MCF 10A (cell line): Measurements from ENCODE around the gene STS. TPM values are rescaled to one million over a fixed set of nuclear protein-coding genes. Genes with fewer than 3 reads are reported as not detected.

ENCODE experiments used
- BruUV-seq: library from RNA; stranded (reverse); fragments of 400-500 nt; replicated peaks from 2 replicates; lab custom pipeline; 2021; lab: Mats Ljungman, UMichigan
- CTCF ChIA-PET: fragments of 300-600 bp; sonication (Branson Sonifier 250); formaldehyde crosslinking; extraction: SDS; loops from one replicate; lab custom pipeline; 2021; ENCODE audit warnings: antibody characterized with exemption, inconsistent platforms; lab: Yijun Ruan, JAX
- POLR2A ChIA-PET: fragments of 300-600, 350-650 bp; sonication (Branson Sonifier 250); formaldehyde crosslinking; extraction: SDS; loops from one replicate; lab custom pipeline; 2020; ENCODE audit warnings: antibody characterized with exemption, inconsistent platforms; lab: Yijun Ruan, JAX
- DNase-seq: peaks from one replicate; pipeline ENCODE4 v3.0.0-alpha.2; 2018; ENCODE audit not compliant: unreplicated experiment
- H3K27ac Mint-ChIP-seq: one replicate; pipeline ENCODE4 v1.8.0; 2022; ENCODE audit warnings: mild to moderate bottlenecking, low read depth, mixed read lengths; ENCODE audit not compliant: unreplicated experiment
- H3K27me3 Mint-ChIP-seq: one replicate; pipeline ENCODE4 v1.8.0; 2022; ENCODE audit warnings: mixed read lengths; ENCODE audit not compliant: insufficient read depth, unreplicated experiment
- H3K36me3 Mint-ChIP-seq: one replicate; pipeline ENCODE4 v1.8.0; 2022; ENCODE audit warnings: mild to moderate bottlenecking, moderate library complexity, mixed read lengths; ENCODE audit not compliant: insufficient read depth, unreplicated experiment
- H3K4me1 Mint-ChIP-seq: one replicate; pipeline ENCODE4 v1.8.0; 2022; ENCODE audit warnings: mixed read lengths; ENCODE audit not compliant: insufficient read depth, unreplicated experiment
- H3K4me3 Mint-ChIP-seq: one replicate; pipeline ENCODE4 v1.8.0; 2022; ENCODE audit warnings: mild to moderate bottlenecking, moderate library complexity, mixed read lengths; ENCODE audit not compliant: unreplicated experiment
- H3K9me3 Mint-ChIP-seq: one replicate; pipeline ENCODE4 v1.8.0; 2022; ENCODE audit warnings: mixed read lengths; ENCODE audit not compliant: unreplicated experiment
- CTCF ChIP-seq: fragments of 200-600 bp; IDR thresholded peaks from one replicate; pipeline ENCODE4 v1.8.0; 2022; ENCODE audit warnings: antibody characterized with exemption, mild to moderate bottlenecking; ENCODE audit not compliant: unreplicated experiment
- intact Hi-C: fragments of 100-400 bp; cut with micrococcal nuclease; formaldehyde crosslinking; loops from 2 replicates; pipeline ENCODE4 v1.14.1; 2022
- total RNA-seq: library from RNA; stranded (reverse); gene quantifications from 2 replicates; pipeline ENCODE4 v1.2.3, GENCODE V29; 2022

STS gene
- total RNA-seq, 1 experiment from 2014 or later: 2.8 TPM

- no peak overlapping the region for H3K27ac Mint-ChIP-seq
- peaks cover 13% of the 10 kb centered on the region for H3K36me3 Mint-ChIP-seq
- no peak for TF ChIP-seq CTCF
- H3K4me3 Mint-ChIP-seq: no peak overlapping the region
- H3K4me1 Mint-ChIP-seq: peaks cover 15% of the 10 kb centered on the region
- H3K27me3 Mint-ChIP-seq: no peaks in the 10 kb centered on the region
- POLR2A ChIA-PET: no interaction called here
- no peaks in the 10 kb centered on the region for H3K9me3 Mint-ChIP-seq
- intact Hi-C loops: no loop called here
- no peak for DNase-seq
- CTCF ChIA-PET: interaction anchor here (0.6 to 0.7 kb wide), 3 partner anchors 21 to 676 kb away, joined by 3 to 5 read pairs (median 3); no protein-coding TSS in a partner anchor
- BruUV-seq: no TSS peak
Measured at GRCh38 chrX:7111518-7111917, 36.0 kb upstream of the STS start.

GRCh38 chrX:7112071-7112470, 35.4 kb upstream of the STS start:
- no peak for DNase-seq
- no peaks in the 10 kb centered on the region for H3K9me3 Mint-ChIP-seq
- POLR2A ChIA-PET: no interaction called here
- H3K4me3 Mint-ChIP-seq: no peak overlapping the region
- CTCF ChIA-PET: interaction anchor here (0.5 to 0.7 kb wide), 3 partner anchors 11 to 373 kb away, joined by 3 read pairs; no protein-coding TSS in a partner anchor
- no TSS peak for BruUV-seq
- no peak for TF ChIP-seq CTCF
- peaks cover 13% of the 10 kb centered on the region for H3K36me3 Mint-ChIP-seq
- intact Hi-C loops: no loop called here
- peaks cover 18% of the 10 kb centered on the region for H3K4me1 Mint-ChIP-seq
- no peak overlapping the region for H3K27ac Mint-ChIP-seq
- no peaks in the 10 kb centered on the region for H3K27me3 Mint-ChIP-seq

- ChIA-PET POLR2A (no interaction called here), CTCF (interaction anchor here (0.8 to 3.4 kb wide), 2 partner anchors 18 to 80 kb away, joined by 4 to 10 read pairs; no protein-coding TSS in a partner anchor)
- Mint-ChIP-seq H3K36me3 (peaks cover 12% of the 10 kb centered on the region), H3K4me1 (peaks cover 31% of the 10 kb centered on the region), H3K9me3 (no peaks in the 10 kb centered on the region), H3K27me3 (no peaks in the 10 kb centered on the region), H3K4me3 (no peak overlapping the region), H3K27ac (no peak overlapping the region)
- no peak for DNase-seq
- intact Hi-C loops: no loop called here
- TF ChIP-seq CTCF: no peak
- no TSS peak for BruUV-seq
Measured at GRCh38 chrX:7115557-7115956, 32.0 kb upstream of the STS start.

- no peak overlapping the region for H3K4me3 Mint-ChIP-seq
- BruUV-seq: no TSS peak
- no peak for DNase-seq
- intact Hi-C loops: no loop called here
- CTCF ChIA-PET: interaction anchor here (3.4 kb wide), 1 partner anchor 18 kb away, joined by 10 read pairs; no protein-coding TSS in a partner anchor
- H3K27me3 Mint-ChIP-seq: no peaks in the 10 kb centered on the region
- no peaks in the 10 kb centered on the region for H3K9me3 Mint-ChIP-seq
- peaks cover 12% of the 10 kb centered on the region for H3K36me3 Mint-ChIP-seq
- no peak overlapping the region for H3K27ac Mint-ChIP-seq
- no peak for TF ChIP-seq CTCF
- POLR2A ChIA-PET: no interaction called here
- H3K4me1 Mint-ChIP-seq: peaks cover 31% of the 10 kb centered on the region
Measured at GRCh38 chrX:7116081-7116480, 31.4 kb upstream of the STS start.
